Osteocyte (in vitro differentiated cells): Measurements from ENCODE around the gene ARL5C. TPM values are rescaled to one million over a fixed set of nuclear protein-coding genes. Genes with fewer than 3 reads are reported as not detected.

Experiments
- DNase-seq: peaks from one replicate; pipeline ENCODE4 v3.0.0; 2021; ENCODE audit warnings: mixed read lengths; ENCODE audit not compliant: unreplicated experiment; ENCODE audit errors: extremely low spot score
- H3K27ac Mint-ChIP-seq: one replicate; pipeline ENCODE4 v1.8.0; 2021; ENCODE audit warnings: mild to moderate bottlenecking, mixed read lengths; ENCODE audit not compliant: unreplicated experiment
- H3K27me3 Mint-ChIP-seq: one replicate; pipeline ENCODE4 v1.8.0; 2021; ENCODE audit warnings: mixed read lengths; ENCODE audit not compliant: unreplicated experiment
- H3K36me3 Mint-ChIP-seq: one replicate; pipeline ENCODE4 v1.8.0; 2021; ENCODE audit warnings: mixed read lengths; ENCODE audit not compliant: unreplicated experiment
- H3K4me1 Mint-ChIP-seq: one replicate; pipeline ENCODE4 v1.8.0; 2021; ENCODE audit warnings: mixed read lengths; ENCODE audit not compliant: unreplicated experiment
- H3K4me3 Mint-ChIP-seq: one replicate; pipeline ENCODE4 v1.8.0; 2021; ENCODE audit warnings: mild to moderate bottlenecking, moderate library complexity, mixed read lengths; ENCODE audit not compliant: unreplicated experiment
- H3K9me3 Mint-ChIP-seq: one replicate; pipeline ENCODE4 v1.8.0; 2021; ENCODE audit warnings: mixed read lengths; ENCODE audit not compliant: unreplicated experiment
- total RNA-seq: library from RNA; stranded (reverse); gene quantifications from 2 replicates; pipeline ENCODE4 v1.2.1, GENCODE V29; 2021
- TF ChIP-seq, protein P1 (sequence below): fragments of 200-600 bp; sonication (generic); IDR thresholded peaks from 2 replicates; pipeline ENCODE4 v1.5.0; 2021; ENCODE audit warnings: antibody characterized with exemption, mild to moderate bottlenecking, moderate library complexity

The ARL5C gene
- total RNA-seq, 1 donor from 2014 or later = not detected

- Mint-ChIP-seq H3K36me3 (no peaks in the 10 kb centered on the region), H3K4me3 (no peak overlapping the region), H3K27ac (no peak overlapping the region), H3K4me1 (peaks cover 11% of the 10 kb centered on the region), H3K9me3 (no peaks in the 10 kb centered on the region), H3K27me3 (peaks cover 10% of the 10 kb centered on the region)
- TF ChIP-seq, protein P1, sequence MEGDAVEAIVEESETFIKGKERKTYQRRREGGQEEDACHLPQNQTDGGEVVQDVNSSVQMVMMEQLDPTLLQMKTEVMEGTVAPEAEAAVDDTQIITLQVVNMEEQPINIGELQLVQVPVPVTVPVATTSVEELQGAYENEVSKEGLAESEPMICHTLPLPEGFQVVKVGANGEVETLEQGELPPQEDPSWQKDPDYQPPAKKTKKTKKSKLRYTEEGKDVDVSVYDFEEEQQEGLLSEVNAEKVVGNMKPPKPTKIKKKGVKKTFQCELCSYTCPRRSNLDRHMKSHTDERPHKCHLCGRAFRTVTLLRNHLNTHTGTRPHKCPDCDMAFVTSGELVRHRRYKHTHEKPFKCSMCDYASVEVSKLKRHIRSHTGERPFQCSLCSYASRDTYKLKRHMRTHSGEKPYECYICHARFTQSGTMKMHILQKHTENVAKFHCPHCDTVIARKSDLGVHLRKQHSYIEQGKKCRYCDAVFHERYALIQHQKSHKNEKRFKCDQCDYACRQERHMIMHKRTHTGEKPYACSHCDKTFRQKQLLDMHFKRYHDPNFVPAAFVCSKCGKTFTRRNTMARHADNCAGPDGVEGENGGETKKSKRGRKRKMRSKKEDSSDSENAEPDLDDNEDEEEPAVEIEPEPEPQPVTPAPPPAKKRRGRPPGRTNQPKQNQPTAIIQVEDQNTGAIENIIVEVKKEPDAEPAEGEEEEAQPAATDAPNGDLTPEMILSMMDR = no peak
- no peak for DNase-seq
These were observed 55.4 kb downstream of the ARL5C start for GRCh38 chr17:39110435-39111136.

DNA sequence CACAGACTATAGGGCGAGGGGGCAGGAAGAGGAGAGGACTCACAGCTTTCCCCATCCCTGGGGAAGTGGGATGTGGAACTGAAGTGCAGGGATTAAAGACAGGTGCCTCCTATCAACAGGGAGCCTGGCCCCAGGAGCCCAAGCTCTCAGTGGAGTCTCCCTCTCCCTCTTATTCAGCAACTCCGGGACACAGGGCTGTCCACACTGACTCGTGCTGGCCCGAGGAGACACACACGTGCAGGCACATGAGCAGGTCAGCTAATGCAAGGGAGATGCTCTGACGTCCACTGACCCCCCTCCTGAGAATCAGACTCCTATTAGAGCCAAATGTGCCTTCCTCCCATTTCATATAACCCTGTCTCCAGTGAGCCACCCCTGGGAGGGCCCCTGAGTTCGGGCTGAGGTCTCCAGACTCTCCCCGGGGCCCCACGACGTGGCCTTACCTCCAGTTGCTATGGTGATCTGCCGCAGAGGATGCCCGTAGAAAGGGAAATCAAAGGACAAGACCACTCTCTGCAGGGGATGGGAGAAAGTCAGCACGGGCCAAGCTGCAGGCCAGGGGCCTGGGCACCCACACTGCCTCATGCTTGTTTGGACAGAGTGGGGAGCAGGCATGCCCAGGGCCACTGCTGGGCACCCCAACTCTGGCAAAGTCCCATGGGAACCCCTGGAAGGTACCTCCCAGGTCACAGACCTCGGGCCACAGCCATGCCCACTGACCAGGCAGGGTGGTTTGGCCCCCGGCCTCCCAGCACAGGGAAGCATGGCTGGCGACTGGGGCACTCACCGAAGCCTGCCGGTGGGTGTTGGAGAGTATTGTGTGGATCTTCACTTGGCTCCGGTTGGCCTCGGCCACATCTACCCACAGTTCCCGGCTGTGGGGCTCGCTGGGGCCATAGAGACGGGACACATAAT, 57.2 kb downstream of the ARL5C start:
- Mint-ChIP-seq H3K27ac (no peak overlapping the region), H3K4me1 (peaks cover 11% of the 10 kb centered on the region), H3K9me3 (no peaks in the 10 kb centered on the region), H3K27me3 (peaks cover 10% of the 10 kb centered on the region), H3K4me3 (no peak overlapping the region), H3K36me3 (peaks cover 2% of the 10 kb centered on the region)
- TF ChIP-seq, protein P1 = no peak
- no peak for DNase-seq

DNA sequence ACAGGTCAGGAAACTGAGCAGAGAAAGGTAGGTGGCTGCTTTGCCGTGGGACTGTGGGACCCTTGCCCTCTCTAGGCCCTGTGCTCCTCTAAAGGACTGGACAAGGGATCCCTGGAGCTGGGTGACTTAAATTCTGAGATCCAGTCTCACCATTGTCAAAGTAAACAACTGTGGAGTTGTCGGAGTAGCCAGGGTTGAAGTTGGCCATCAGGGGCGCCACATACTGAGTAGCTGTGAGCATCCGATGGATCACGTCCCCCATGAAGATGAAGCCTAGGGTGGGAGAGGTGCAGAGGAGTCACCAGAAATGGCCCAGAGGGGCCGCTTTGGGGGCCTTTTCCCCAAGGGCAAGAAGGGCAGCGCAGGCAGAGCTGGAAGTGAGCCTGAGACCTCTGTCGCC, 58.0 kb downstream of the ARL5C start:
- peaks cover 11% of the 10 kb centered on the region for H3K4me1 Mint-ChIP-seq
- no peak overlapping the region for H3K27ac Mint-ChIP-seq
- TF ChIP-seq, protein P1 = no peak
- no peak for DNase-seq
- H3K9me3 Mint-ChIP-seq = no peaks in the 10 kb centered on the region
- peaks cover 2% of the 10 kb centered on the region for H3K36me3 Mint-ChIP-seq
- H3K27me3 Mint-ChIP-seq = peaks cover 10% of the 10 kb centered on the region
- no peak overlapping the region for H3K4me3 Mint-ChIP-seq

GRCh38 chr17:39107155-39107554, 58.8 kb downstream of the ARL5C start:
- H3K27me3 Mint-ChIP-seq = peaks cover 7% of the 10 kb centered on the region
- no peak overlapping the region for H3K4me3 Mint-ChIP-seq
- H3K27ac Mint-ChIP-seq = no peak overlapping the region
- peaks cover 2% of the 10 kb centered on the region for H3K36me3 Mint-ChIP-seq
- DNase-seq = no peak
- H3K4me1 Mint-ChIP-seq = peaks cover 11% of the 10 kb centered on the region
- TF ChIP-seq, protein P1 = no peak
- H3K9me3 Mint-ChIP-seq = no peaks in the 10 kb centered on the region

Other genes with a start within 250 kb of the ARL5C start
- not detected in 2 replicates for gene FBXO47, start 198.8 kb downstream of the ARL5C start, total RNA-seq
- gene PLXDC1, start 14.5 kb downstream of the ARL5C start, total RNA-seq = 17.1 and 19.7 TPM in 2 replicates
- 15.4 and 17.9 TPM in 2 replicates for gene CACNB1, start 31.5 kb upstream of the ARL5C start, total RNA-seq
- gene RPL19, start 34.1 kb upstream of the ARL5C start, total RNA-seq = 1,528 and 1,579 TPM in 2 replicates
- gene STAC2, start 59.8 kb upstream of the ARL5C start, total RNA-seq = 0.62 and 0.81 TPM in 2 replicates
- gene FBXL20, start 235.5 kb upstream of the ARL5C start, total RNA-seq = 28.0 TPM in 2 replicates